ENCODE measurements around the gene COLEC11.
A peak's percentile ranks its signal among the peaks of the same experiment; 100 is the strongest.

COLEC11 gene

DNA sequence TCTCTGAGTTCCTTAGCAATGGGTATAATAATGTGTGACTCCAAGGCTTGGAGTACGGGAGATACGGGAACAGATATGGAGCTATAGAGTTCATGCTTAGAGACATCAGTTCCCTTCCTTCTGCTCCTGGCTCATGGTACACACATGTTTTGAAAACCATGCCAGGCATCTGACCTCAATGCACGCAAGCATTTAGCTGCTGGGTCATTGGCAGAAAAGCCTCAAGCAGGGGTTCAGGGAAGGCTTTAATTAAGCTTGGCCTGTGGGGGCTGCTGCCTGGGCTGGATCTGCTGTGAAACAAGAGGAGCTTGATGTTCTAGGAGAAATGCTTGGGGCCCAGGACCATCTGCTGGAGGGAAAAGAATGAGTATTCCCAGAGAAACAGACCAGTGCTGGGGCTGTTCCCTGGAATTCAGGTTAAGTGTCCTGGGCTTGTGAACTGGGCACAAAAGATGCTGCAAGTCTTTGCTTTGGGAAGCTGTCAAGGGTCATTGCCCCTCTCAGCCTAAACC is 66.3 kb downstream of the COLEC11 start:
- H3K4me3 ChIP-seq (replicated peaks; ENCODE audit: low read depth, low read length), result no peak overlapping the region
- peak; percentile 59 for DNase-seq (ENCODE audit: extremely low read depth, low read depth)
- TF ChIP-seq, protein P1, sequence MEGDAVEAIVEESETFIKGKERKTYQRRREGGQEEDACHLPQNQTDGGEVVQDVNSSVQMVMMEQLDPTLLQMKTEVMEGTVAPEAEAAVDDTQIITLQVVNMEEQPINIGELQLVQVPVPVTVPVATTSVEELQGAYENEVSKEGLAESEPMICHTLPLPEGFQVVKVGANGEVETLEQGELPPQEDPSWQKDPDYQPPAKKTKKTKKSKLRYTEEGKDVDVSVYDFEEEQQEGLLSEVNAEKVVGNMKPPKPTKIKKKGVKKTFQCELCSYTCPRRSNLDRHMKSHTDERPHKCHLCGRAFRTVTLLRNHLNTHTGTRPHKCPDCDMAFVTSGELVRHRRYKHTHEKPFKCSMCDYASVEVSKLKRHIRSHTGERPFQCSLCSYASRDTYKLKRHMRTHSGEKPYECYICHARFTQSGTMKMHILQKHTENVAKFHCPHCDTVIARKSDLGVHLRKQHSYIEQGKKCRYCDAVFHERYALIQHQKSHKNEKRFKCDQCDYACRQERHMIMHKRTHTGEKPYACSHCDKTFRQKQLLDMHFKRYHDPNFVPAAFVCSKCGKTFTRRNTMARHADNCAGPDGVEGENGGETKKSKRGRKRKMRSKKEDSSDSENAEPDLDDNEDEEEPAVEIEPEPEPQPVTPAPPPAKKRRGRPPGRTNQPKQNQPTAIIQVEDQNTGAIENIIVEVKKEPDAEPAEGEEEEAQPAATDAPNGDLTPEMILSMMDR (IDR thresholded peaks at IDR 0.05; ENCODE audit: low read depth, low read length, missing control alignments), result no peak

DNA sequence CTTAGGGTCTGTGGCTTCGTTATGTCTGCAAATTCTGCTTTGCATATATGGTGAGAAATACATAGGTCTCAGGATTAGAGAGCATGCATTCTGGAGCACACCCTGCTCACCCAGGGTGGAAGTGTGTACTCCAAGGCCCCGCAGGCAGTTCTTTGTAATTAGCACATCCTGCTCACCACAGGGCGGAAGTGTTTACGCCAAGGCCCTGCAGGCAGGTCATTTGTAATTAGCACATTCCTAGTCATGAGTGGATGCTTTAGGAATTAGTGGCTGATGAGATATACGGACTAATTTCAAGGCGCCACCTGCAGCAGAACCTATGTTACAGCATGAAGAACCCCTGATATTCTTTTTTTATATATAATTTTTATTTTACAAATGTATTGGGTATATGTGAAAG is 67.3 kb downstream of the COLEC11 start:
- TF ChIP-seq, protein P1 (IDR thresholded peaks at IDR 0.05; ENCODE audit: low read depth, low read length, missing control alignments), result peak; percentile 8
- no peak overlapping the region for H3K4me3 ChIP-seq (replicated peaks; ENCODE audit: low read depth, low read length)
- no peak for DNase-seq (ENCODE audit: extremely low read depth, low read depth)

DNA sequence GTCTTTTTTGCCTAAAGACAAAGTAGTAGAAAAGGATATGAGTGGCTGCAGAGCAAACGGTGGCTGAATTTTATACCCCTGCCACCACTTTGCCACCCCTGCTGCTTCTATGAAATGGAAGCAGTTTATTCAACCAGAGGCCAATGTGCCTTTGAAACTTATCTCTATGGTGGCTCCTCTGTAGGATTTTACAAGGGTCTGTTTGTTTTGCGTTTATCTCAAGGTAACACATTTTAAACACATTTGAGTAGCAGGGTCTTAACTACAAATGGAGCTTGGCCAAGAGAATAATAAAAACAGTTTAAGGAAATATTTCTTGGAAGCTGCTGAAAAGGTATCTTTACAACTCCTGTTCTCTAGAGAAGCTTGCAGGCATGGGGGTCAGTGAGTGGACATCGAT is 69.2 kb downstream of the COLEC11 start:
- TF ChIP-seq, protein P1 (IDR thresholded peaks at IDR 0.05; ENCODE audit: low read depth, low read length, missing control alignments), result no peak
- no peak for DNase-seq (ENCODE audit: extremely low read depth, low read depth)
- no peak overlapping the region for H3K4me3 ChIP-seq (replicated peaks; ENCODE audit: low read depth, low read length)

- no peak overlapping the region for H3K4me3 ChIP-seq (replicated peaks; ENCODE audit: low read depth, low read length)
- no peak for DNase-seq (ENCODE audit: extremely low read depth, low read depth)
- TF ChIP-seq, protein P1 (IDR thresholded peaks at IDR 0.05; ENCODE audit: low read depth, low read length, missing control alignments), result no peak
These were observed 70.0 kb downstream of the COLEC11 start for GRCh38 chr2:3664925-3665324.

DNA sequence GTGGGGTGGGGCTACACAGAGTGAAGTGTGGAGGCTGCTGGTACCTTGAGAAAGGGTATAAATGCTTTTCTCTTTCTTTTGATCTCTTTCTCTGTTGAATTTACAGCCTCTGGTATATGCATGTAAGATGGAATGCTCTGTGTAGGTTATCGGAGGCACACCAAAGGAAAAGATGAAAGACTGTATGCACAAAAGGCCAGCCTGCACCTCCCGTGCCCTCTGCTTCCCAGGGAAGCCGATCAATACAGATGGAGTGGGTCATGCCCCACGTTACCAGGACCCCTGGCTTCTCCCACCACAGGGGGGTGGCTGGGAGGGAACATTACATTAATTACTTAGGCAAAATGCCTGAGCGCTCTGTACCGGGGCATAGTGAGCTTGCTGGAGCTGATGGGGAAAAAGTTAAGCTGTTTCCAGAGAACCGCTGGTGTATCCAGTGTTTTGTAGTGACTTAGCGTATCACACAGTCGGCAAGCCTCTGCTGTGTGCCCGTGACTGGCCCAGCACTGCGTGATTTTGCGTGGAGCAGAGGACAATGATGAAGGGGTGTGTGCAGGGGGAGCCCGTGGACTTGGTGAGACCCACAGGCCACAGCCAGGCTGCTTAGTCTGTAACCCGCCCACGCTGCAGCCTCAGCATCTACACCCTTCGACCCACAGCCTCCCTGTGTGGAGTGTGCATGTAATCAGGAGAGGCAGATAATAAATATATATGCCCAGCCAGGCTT is 71.1 kb downstream of the COLEC11 start:
- TF ChIP-seq, protein P1 (IDR thresholded peaks at IDR 0.05; ENCODE audit: low read depth, low read length, missing control alignments), result no peak
- no peak for DNase-seq (ENCODE audit: extremely low read depth, low read depth)
- H3K4me3 ChIP-seq (replicated peaks; ENCODE audit: low read depth, low read length), result no peak overlapping the region

DNA sequence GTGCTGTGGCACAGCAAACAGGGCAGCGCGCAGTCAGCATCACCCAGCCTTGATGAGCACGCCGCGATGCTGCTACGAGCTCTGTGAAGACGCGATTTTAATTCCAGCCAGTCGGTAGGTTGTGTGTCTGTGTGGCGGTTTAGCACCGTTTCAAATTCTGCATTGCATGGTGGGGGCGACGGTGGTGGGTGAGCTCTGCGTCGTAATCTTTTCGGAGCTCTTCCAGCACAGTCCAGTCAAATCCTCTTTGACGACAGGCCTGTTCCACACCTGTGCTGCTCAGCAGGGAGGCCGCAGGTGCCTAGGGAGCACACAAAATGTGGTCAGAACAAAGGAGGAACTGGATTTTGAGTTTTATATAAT is 71.7 kb downstream of the COLEC11 start:
- TF ChIP-seq, protein P1 (IDR thresholded peaks at IDR 0.05; ENCODE audit: low read depth, low read length, missing control alignments), result no peak
- DNase-seq (ENCODE audit: extremely low read depth, low read depth), result no peak
- no peak overlapping the region for H3K4me3 ChIP-seq (replicated peaks; ENCODE audit: low read depth, low read length)
